ENCODE results near the gene ME3.

- TF ChIP-seq ZNF274 (IDR thresholded peaks at IDR 0.05; ENCODE audit: low read depth, low read length) (no peak), YY1 (IDR thresholded peaks at IDR 0.05; ENCODE audit: insufficient read depth, insufficient read length) (no peak)
Observed at GRCh38 chr11:86678823-86679222, 6.4 kb upstream of the ME3 start.
